WTC11 (cell line): ENCODE data around the gene NPSR1.

Experiments
- ETV6 ChIP-seq: sonication (generic); formaldehyde crosslinking; IDR thresholded peaks from 2 replicates; pipeline ENCODE4 v1.8.1; 2022; ENCODE audit warnings: mild to moderate bottlenecking, missing genetic modification reagents
- SMAD3 ChIP-seq: sonication (generic); formaldehyde crosslinking; IDR thresholded peaks from 2 replicates; pipeline ENCODE4 v1.8.0; 2022; ENCODE audit warnings: missing genetic modification reagents, mild to moderate bottlenecking, borderline replicate concordance
- TCF7 ChIP-seq: sonication (generic); formaldehyde crosslinking; IDR thresholded peaks from 2 replicates; pipeline ENCODE4 v1.8.0; 2022; ENCODE audit warnings: mild to moderate bottlenecking, low read depth, missing genetic modification reagents, moderate library complexity
- TEAD1 ChIP-seq: sonication (generic); formaldehyde crosslinking; IDR thresholded peaks from 2 replicates; pipeline ENCODE4 v1.8.0; 2022; ENCODE audit warnings: mild to moderate bottlenecking, missing genetic modification reagents
- ZNF121 ChIP-seq: sonication (generic); formaldehyde crosslinking; IDR thresholded peaks from 2 replicates; pipeline ENCODE4 v1.8.0; 2023; ENCODE audit warnings: missing genetic modification reagents
- TF ChIP-seq, protein P1 (sequence below): fragments of 200-600 bp; IDR thresholded peaks from 2 replicates; pipeline ENCODE4 v1.8.0; 2022; ENCODE audit warnings: antibody characterized with exemption
- TF ChIP-seq, protein P2 (sequence below): sonication (generic); formaldehyde crosslinking; conservative IDR thresholded peaks from 2 replicates; pipeline ENCODE4 v1.8.1; 2022; ENCODE audit warnings: mild to moderate bottlenecking, missing genetic modification reagents
- TF ChIP-seq, protein P3 (sequence below): fragments of 250-450 bp; sonication (Bioruptor Pico); IDR thresholded peaks from 2 replicates; pipeline ENCODE4 v1.9.0; 2021; ENCODE audit warnings: mild to moderate bottlenecking
- TF ChIP-seq, protein P4 (sequence below): sonication (generic); formaldehyde crosslinking; IDR thresholded peaks from 2 replicates; pipeline ENCODE4 v1.8.0; 2022; ENCODE audit warnings: mild to moderate bottlenecking, missing genetic modification reagents
- TF ChIP-seq, protein P5 (sequence below): sonication (generic); formaldehyde crosslinking; IDR thresholded peaks from 2 replicates; pipeline ENCODE4 v1.8.1; 2023; ENCODE audit warnings: mild to moderate bottlenecking, missing genetic modification reagents, moderate library complexity

DNA sequence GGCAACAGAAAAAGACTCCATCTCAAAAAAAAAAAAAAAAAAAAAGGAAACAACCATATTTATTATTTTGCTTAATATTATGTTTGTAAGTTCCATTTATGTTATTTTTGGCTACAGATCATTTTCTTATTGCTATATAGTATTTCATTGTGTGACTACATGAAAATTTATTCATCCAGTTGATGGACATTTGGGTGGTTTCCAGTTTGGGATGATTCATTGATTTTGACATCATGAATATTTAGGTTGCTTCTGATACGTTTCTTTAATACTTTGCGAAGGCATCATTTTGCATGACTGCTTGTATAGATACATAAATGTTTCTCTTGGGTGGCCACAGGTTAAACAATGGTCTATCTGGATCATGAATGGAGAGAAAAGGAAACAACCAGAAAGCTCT lies 2.0 kb upstream of the NPSR1 start:
- TF ChIP-seq, protein P1, sequence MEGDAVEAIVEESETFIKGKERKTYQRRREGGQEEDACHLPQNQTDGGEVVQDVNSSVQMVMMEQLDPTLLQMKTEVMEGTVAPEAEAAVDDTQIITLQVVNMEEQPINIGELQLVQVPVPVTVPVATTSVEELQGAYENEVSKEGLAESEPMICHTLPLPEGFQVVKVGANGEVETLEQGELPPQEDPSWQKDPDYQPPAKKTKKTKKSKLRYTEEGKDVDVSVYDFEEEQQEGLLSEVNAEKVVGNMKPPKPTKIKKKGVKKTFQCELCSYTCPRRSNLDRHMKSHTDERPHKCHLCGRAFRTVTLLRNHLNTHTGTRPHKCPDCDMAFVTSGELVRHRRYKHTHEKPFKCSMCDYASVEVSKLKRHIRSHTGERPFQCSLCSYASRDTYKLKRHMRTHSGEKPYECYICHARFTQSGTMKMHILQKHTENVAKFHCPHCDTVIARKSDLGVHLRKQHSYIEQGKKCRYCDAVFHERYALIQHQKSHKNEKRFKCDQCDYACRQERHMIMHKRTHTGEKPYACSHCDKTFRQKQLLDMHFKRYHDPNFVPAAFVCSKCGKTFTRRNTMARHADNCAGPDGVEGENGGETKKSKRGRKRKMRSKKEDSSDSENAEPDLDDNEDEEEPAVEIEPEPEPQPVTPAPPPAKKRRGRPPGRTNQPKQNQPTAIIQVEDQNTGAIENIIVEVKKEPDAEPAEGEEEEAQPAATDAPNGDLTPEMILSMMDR = no peak
- TF ChIP-seq, protein P2, sequence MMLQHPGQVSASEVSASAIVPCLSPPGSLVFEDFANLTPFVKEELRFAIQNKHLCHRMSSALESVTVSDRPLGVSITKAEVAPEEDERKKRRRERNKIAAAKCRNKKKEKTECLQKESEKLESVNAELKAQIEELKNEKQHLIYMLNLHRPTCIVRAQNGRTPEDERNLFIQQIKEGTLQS = no peak
- TF ChIP-seq, protein P3, sequence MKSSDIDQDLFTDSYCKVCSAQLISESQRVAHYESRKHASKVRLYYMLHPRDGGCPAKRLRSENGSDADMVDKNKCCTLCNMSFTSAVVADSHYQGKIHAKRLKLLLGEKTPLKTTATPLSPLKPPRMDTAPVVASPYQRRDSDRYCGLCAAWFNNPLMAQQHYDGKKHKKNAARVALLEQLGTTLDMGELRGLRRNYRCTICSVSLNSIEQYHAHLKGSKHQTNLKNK (CRISPR knock-in tag) = no peak
- TF ChIP-seq TCF7 (CRISPR knock-in tag) (no peak), TEAD1 (no peak), SMAD3 (CRISPR knock-in tag) (no peak), ETV6 (CRISPR knock-in tag) (no peak), ZNF121 (CRISPR knock-in tag) (no peak)
- TF ChIP-seq, protein P4, sequence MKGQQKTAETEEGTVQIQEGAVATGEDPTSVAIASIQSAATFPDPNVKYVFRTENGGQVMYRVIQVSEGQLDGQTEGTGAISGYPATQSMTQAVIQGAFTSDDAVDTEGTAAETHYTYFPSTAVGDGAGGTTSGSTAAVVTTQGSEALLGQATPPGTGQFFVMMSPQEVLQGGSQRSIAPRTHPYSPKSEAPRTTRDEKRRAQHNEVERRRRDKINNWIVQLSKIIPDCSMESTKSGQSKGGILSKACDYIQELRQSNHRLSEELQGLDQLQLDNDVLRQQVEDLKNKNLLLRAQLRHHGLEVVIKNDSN (CRISPR knock-in tag) = no peak
- TF ChIP-seq, protein P5, sequence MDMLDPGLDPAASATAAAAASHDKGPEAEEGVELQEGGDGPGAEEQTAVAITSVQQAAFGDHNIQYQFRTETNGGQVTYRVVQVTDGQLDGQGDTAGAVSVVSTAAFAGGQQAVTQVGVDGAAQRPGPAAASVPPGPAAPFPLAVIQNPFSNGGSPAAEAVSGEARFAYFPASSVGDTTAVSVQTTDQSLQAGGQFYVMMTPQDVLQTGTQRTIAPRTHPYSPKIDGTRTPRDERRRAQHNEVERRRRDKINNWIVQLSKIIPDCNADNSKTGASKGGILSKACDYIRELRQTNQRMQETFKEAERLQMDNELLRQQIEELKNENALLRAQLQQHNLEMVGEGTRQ (CRISPR knock-in tag) = no peak
